Measurements from ENCODE around the gene SRP68.
"Not testable (repeated sequence)": the region's sequence is repeated elsewhere in the genome, so short reads cannot be mapped to it uniquely, and the experiment has no call there.

Gene SRP68

DNA sequence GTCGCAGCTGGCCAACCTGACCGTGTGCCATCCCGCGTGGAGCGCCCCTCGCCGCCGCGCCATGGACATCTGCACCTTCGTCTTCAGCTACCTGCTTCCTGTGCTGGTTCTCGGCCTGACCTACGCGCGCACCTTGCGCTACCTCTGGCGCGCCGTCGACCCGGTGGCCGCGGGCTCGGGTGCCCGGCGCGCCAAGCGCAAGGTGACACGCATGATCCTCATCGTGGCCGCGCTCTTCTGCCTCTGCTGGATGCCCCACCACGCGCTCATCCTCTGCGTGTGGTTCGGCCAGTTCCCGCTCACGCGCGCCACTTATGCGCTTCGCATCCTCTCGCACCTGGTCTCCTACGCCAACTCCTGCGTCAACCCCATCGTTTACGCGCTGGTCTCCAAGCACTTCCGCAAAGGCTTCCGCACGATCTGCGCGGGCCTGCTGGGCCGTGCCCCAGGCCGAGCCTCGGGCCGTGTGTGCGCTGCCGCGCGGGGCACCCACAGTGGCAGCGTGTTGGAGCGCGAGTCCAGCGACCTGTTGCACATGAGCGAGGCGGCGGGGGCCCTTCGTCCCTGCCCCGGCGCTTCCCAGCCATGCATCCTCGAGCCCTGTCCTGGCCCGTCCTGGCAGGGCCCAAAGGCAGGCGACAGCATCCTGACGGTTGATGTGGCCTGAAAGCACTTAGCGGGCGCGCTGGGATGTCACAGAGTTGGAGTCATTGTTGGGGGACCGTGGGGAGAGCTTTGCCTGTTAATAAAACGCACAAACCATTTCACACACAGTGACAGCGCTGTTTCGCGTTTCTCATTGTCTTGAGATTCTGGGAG, 4.7 kb upstream of the SRP68 start:
- no peaks in the 10 kb centered on the region for H3K9me3 ChIP-seq (ENCODE audit: control insufficient read depth, low read length)
- H3K27me3 ChIP-seq (ENCODE audit: control insufficient read depth, insufficient read depth, low read length, poor library complexity, severe bottlenecking): peaks cover 72% of the 10 kb centered on the region
- no peaks in the 10 kb centered on the region for H3K36me3 ChIP-seq (ENCODE audit: control insufficient read depth, insufficient read depth, low read length)
- no peak overlapping the region for H3K4me3 ChIP-seq (ENCODE audit: insufficient read depth, low read depth, low read length)
- H3K27ac ChIP-seq (ENCODE audit: insufficient read depth, low read depth, low read length, poor library complexity, severe bottlenecking): no peak overlapping the region
- peaks cover 28% of the 10 kb centered on the region for H3K4me1 ChIP-seq (ENCODE audit: control insufficient read depth, insufficient read depth, low read length)
- 10% methylated on average over 82 of the region's 82 CpGs for WGBS, 2 experiments

- H3K4me1 ChIP-seq (ENCODE audit: control insufficient read depth, insufficient read depth, low read length): peaks cover 28% of the 10 kb centered on the region
Measured at GRCh38 chr17:76076146-76076764, 3.9 kb upstream of the SRP68 start.

GRCh38 chr17:76075364-76076145, 3.2 kb upstream of the SRP68 start:
- peaks cover 31% of the 10 kb centered on the region for H3K4me1 ChIP-seq (ENCODE audit: control insufficient read depth, insufficient read depth, low read length)
- 7% methylated on average over 48 of the region's 48 CpGs for WGBS, 2 experiments
- no peaks in the 10 kb centered on the region for H3K36me3 ChIP-seq (ENCODE audit: control insufficient read depth, insufficient read depth, low read length)
- H3K4me3 ChIP-seq (ENCODE audit: insufficient read depth, low read depth, low read length): no peak overlapping the region
- peaks cover 72% of the 10 kb centered on the region for H3K27me3 ChIP-seq (ENCODE audit: control insufficient read depth, insufficient read depth, low read length, poor library complexity, severe bottlenecking)
- H3K27ac ChIP-seq (ENCODE audit: insufficient read depth, low read depth, low read length, poor library complexity, severe bottlenecking): no peak overlapping the region
- H3K9me3 ChIP-seq (ENCODE audit: control insufficient read depth, low read length): no peaks in the 10 kb centered on the region

More at GRCh38 chr17:76076146-76076764, 3.9 kb upstream of the SRP68 start:
- Histone ChIP-seq H3K4me3 (ENCODE audit: insufficient read depth, low read depth, low read length) (no peak overlapping the region), H3K36me3 (ENCODE audit: control insufficient read depth, insufficient read depth, low read length) (no peaks in the 10 kb centered on the region), H3K27ac (ENCODE audit: insufficient read depth, low read depth, low read length, poor library complexity, severe bottlenecking) (no peak overlapping the region), H3K9me3 (ENCODE audit: control insufficient read depth, low read length) (no peaks in the 10 kb centered on the region), H3K27me3 (ENCODE audit: control insufficient read depth, insufficient read depth, low read length, poor library complexity, severe bottlenecking) (peaks cover 72% of the 10 kb centered on the region)
- WGBS, 2 experiments: 6 to 7% methylated on average over 41 of the region's 41 CpGs

DNA sequence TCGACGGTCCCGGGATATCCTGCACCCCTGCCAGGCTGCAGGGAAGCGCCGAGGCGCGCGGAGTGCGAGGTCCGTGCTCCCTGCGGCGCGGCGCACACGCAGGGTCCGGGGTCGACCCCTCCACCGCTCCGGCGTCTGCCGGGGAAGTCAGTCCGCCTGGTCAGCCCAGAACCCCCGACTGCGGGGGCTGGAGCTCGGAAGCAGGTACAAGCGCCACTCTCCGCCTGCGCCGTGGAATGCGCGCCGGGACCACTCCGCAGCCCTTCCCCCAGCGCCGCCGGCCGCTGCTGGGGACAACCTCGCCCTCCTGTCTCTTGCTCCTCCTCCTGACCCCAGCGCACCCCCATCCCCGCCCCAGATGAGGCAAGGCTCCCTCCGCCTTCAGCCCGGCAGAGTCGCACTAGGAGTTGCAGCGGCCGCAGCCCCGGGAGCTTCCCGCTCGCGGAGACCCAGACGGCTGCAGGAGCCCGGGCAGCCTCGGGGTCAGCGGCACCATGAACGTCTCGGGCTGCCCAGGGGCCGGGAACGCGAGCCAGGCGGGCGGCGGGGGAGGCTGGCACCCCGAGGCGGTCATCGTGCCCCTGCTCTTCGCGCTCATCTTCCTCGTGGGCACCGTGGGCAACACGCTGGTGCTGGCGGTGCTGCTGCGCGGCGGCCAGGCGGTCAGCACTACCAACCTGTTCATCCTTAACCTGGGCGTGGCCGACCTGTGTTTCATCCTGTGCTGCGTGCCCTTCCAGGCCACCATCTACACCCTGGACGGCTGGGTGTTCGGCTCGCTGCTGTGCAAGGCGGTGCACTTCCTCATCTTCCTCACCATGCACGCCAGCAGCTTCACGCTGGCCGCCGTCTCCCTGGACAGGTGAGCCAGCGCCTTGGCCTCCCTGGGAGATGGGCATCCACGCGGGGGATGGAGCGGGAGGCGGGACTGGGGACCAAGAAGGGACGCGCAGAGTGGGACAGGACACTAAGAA, 2.4 kb upstream of the SRP68 start, which contains the start of gene GALR2:
GALR2 (plus strand) TSS at position 392 of the 974 bp plus-strand sequence; CDS start at position 495, 103 bp downstream.
- no peak within 1 kb of the TSS for H3K27ac ChIP-seq (ENCODE audit: insufficient read depth, low read depth, low read length, poor library complexity, severe bottlenecking)
- 3% methylated on average over 92 of the region's 92 CpGs for WGBS, 2 experiments
- peaks cover 66% of the 10 kb centered on the region for H3K27me3 ChIP-seq (ENCODE audit: control insufficient read depth, insufficient read depth, low read length, poor library complexity, severe bottlenecking)
- H3K4me1 ChIP-seq (ENCODE audit: control insufficient read depth, insufficient read depth, low read length): peaks cover 22% of the 10 kb centered on the region
- H3K9me3 ChIP-seq (ENCODE audit: control insufficient read depth, low read length): no peaks in the 10 kb centered on the region
- H3K4me3 ChIP-seq (ENCODE audit: insufficient read depth, low read depth, low read length): peak within 1 kb of the TSS; percentile 26
- H3K36me3 ChIP-seq (ENCODE audit: control insufficient read depth, insufficient read depth, low read length): no peaks in the 10 kb centered on the region

GRCh38 chr17:76071531-76072147, 678 bp downstream of the SRP68 start:
- Histone ChIP-seq H3K27me3 (ENCODE audit: control insufficient read depth, insufficient read depth, low read length, poor library complexity, severe bottlenecking) (peaks cover 36% of the 10 kb centered on the region), H3K27ac (ENCODE audit: insufficient read depth, low read depth, low read length, poor library complexity, severe bottlenecking) (no peak overlapping the region), H3K4me1 (ENCODE audit: control insufficient read depth, insufficient read depth, low read length) (peaks cover 15% of the 10 kb centered on the region), H3K9me3 (ENCODE audit: control insufficient read depth, low read length) (no peaks in the 10 kb centered on the region), H3K36me3 (ENCODE audit: control insufficient read depth, insufficient read depth, low read length) (peaks cover 10% of the 10 kb centered on the region), H3K4me3 (ENCODE audit: insufficient read depth, low read depth, low read length) (peak overlapping the region; percentile 87)
- WGBS, 2 experiments: 27 to 28% methylated on average over 15 of the region's 15 CpGs

- 94 to 96% methylated on average over 4 of the region's 4 CpGs for WGBS, 2 experiments
- Histone ChIP-seq H3K9me3 (ENCODE audit: control insufficient read depth, low read length) (no peaks in the 10 kb centered on the region), H3K36me3 (ENCODE audit: control insufficient read depth, insufficient read depth, low read length) (peaks cover 44% of the 10 kb centered on the region), H3K27ac (ENCODE audit: insufficient read depth, low read depth, low read length, poor library complexity, severe bottlenecking) (no peak overlapping the region), H3K4me1 (ENCODE audit: control insufficient read depth, insufficient read depth, low read length) (peaks cover 2% of the 10 kb centered on the region), H3K27me3 (ENCODE audit: control insufficient read depth, insufficient read depth, low read length, poor library complexity, severe bottlenecking) (no peaks in the 10 kb centered on the region), H3K4me3 (ENCODE audit: insufficient read depth, low read depth, low read length) (no peak overlapping the region)
Measured at GRCh38 chr17:76065775-76066174, 6.5 kb downstream of the SRP68 start.

GRCh38 chr17:76063875-76064546, 8.3 kb downstream of the SRP68 start:
- WGBS, 2 experiments: 94 to 95% methylated on average over 15 of the region's 15 CpGs
- peaks cover 52% of the 10 kb centered on the region for H3K36me3 ChIP-seq (ENCODE audit: control insufficient read depth, insufficient read depth, low read length)

DNA sequence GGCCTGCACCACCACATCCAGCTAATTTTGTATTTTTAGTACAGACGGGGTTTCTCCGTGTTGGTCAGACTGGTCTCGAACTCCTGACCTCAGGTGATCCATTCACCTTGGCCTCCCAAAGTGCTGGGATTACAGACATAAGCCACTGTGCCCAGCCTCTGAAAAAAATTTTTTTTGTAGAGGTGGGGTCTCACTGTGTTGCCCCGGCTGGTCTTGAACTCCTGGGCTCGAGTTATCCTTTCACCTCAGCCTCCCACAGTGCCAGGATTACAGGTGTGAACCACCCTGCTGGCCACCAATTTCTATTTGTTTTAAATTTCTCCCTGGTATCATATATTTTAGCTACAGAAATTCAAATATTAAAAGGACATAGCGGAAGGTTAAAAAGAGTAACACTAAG, 14.1 kb downstream of the SRP68 start:
- not testable (repeated sequence) for H3K4me1 ChIP-seq (ENCODE audit: control insufficient read depth, insufficient read depth, low read length); H3K4me3 ChIP-seq (ENCODE audit: insufficient read depth, low read depth, low read length); H3K27ac ChIP-seq (ENCODE audit: insufficient read depth, low read depth, low read length, poor library complexity, severe bottlenecking); H3K9me3 ChIP-seq (ENCODE audit: control insufficient read depth, low read length); H3K27me3 ChIP-seq (ENCODE audit: control insufficient read depth, insufficient read depth, low read length, poor library complexity, severe bottlenecking)
- H3K36me3 ChIP-seq (ENCODE audit: control insufficient read depth, insufficient read depth, low read length): peaks cover 48% of the 10 kb centered on the region
- WGBS, 2 experiments: 92% methylated on average over 6 of the region's 6 CpGs

More at GRCh38 chr17:76063875-76064546, 8.3 kb downstream of the SRP68 start:
- Histone ChIP-seq H3K27ac (ENCODE audit: insufficient read depth, low read depth, low read length, poor library complexity, severe bottlenecking) (no peak overlapping the region), H3K4me1 (ENCODE audit: control insufficient read depth, insufficient read depth, low read length) (no peaks in the 10 kb centered on the region), H3K9me3 (ENCODE audit: control insufficient read depth, low read length) (no peaks in the 10 kb centered on the region), H3K4me3 (ENCODE audit: insufficient read depth, low read depth, low read length) (no peak overlapping the region), H3K27me3 (ENCODE audit: control insufficient read depth, insufficient read depth, low read length, poor library complexity, severe bottlenecking) (no peaks in the 10 kb centered on the region)

DNA sequence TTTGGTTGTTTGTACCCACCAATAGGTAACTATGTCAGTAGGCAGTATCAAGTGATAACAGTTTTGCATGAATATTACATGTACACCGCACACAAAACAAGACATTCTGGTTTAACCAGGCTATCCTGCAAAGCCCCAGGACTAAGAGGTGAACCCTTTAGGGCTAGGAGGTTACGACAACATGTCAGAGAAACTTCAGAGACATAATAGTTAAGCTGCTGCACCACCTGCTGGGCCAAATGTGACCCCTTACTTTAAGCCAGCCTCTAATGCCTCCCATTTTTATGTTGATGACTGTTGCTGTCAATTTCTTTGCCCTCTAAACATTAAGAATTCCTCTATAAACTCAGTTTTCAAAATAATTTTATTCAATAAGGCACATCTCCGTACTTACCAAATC, 15.4 kb downstream of the SRP68 start:
- H3K27ac ChIP-seq (ENCODE audit: insufficient read depth, low read depth, low read length, poor library complexity, severe bottlenecking): no peak overlapping the region
- WGBS, 2 experiments: 92 to 96% methylated on average over 3 of the region's 3 CpGs
- no peaks in the 10 kb centered on the region for H3K27me3 ChIP-seq (ENCODE audit: control insufficient read depth, insufficient read depth, low read length, poor library complexity, severe bottlenecking)
- peaks cover 44% of the 10 kb centered on the region for H3K36me3 ChIP-seq (ENCODE audit: control insufficient read depth, insufficient read depth, low read length)
- H3K9me3 ChIP-seq (ENCODE audit: control insufficient read depth, low read length): no peaks in the 10 kb centered on the region
- no peak overlapping the region for H3K4me3 ChIP-seq (ENCODE audit: insufficient read depth, low read depth, low read length)
- no peaks in the 10 kb centered on the region for H3K4me1 ChIP-seq (ENCODE audit: control insufficient read depth, insufficient read depth, low read length)

Data from ectodermal cell (in vitro differentiated cells).